SK-N-SH (cell line): Measurements from ENCODE around the gene CPA3. TPM values are rescaled to one million over a fixed set of nuclear protein-coding genes. Genes with fewer than 3 reads are reported as not detected.

Source experiments
- CTCF ChIA-PET: fragments of 300-600, 350-600 bp; formaldehyde crosslinking; extraction: SDS; loops from one replicate; lab custom pipeline; 2021; lab: Yijun Ruan, JAX
- POLR2A ChIA-PET: fragments of 350-600 bp; sonication (Branson Sonifier 250); formaldehyde crosslinking; extraction: SDS; loops from one replicate; lab custom pipeline; 2020; ENCODE audit warnings: antibody characterized with exemption, inconsistent platforms; lab: Yijun Ruan, JAX
- DNase-seq: peaks from one replicate; pipeline ENCODE4 v3.0.0; 2012
- H2AFZ ChIP-seq: fragments of 200-600 bp; sonication (generic); 2 replicates; pipeline ENCODE4 v1.8.1; 2016; ENCODE audit warnings: antibody characterized with exemption, mild to moderate bottlenecking, low read depth
- H3F3A ChIP-seq: fragments of 200-600 bp; sonication (generic); replicated peaks from 2 replicates; pipeline ENCODE3; 2016; ENCODE audit warnings: antibody characterized with exemption, mild to moderate bottlenecking; ENCODE audit not compliant: insufficient read depth
- H3K27ac ChIP-seq, 2 experiments: fragments of 200-500 bp in 1 of 2; fragments of 200-600 bp in 1 of 2; sonication (Bioruptor generic) in 1 of 2; sonication (generic), shearing (Covaris generic) in 1 of 2; 2 replicates each; pipeline versions ENCODE4 v1.5.1 to v1.6.1; 2014 to 2016; ENCODE audit warnings: low read depth in 2 of 2, inconsistent platforms in 1 of 2, low read length in 1 of 2, mild to moderate bottlenecking in 1 of 2, mixed read lengths in 1 of 2
- H3K27me3 ChIP-seq: fragments of 200-600 bp; sonication (generic), shearing (Covaris generic); 2 replicates; pipeline ENCODE4 v1.6.1; 2016; ENCODE audit warnings: mixed run types; ENCODE audit not compliant: insufficient read depth
- H3K36me3 ChIP-seq, 2 experiments: fragments of 200-500 bp in 1 of 2; fragments of 200-600 bp in 1 of 2; sonication (Bioruptor generic) in 1 of 2; sonication (generic) in 1 of 2; replicated peaks in 1 of 2; 2 replicates each; pipeline versions ENCODE3 to v1.5.1; 2014 to 2016; ENCODE audit warnings: low read length in 1 of 2, mild to moderate bottlenecking in 1 of 2; ENCODE audit not compliant: insufficient read depth in 2 of 2, control insufficient read depth in 1 of 2
- H3K4me1 ChIP-seq, 2 experiments: fragments of 200-500 bp in 1 of 2; fragments of 200-600 bp in 1 of 2; sonication (Bioruptor generic) in 1 of 2; sonication (generic), shearing (Covaris generic) in 1 of 2; 2 replicates each; pipeline versions ENCODE4 v1.5.1 to v1.6.1; 2014 to 2016; ENCODE audit warnings: low read depth in 1 of 2, low read length in 1 of 2, mixed run types in 1 of 2; ENCODE audit not compliant: insufficient read depth in 2 of 2, control insufficient read depth in 1 of 2
- H3K4me2 ChIP-seq: fragments of 200-600 bp; sonication (generic), shearing (Covaris generic); 2 replicates; pipeline ENCODE4 v1.6.1; 2017; ENCODE audit warnings: mixed run types
- H3K4me3 ChIP-seq, 2 experiments: fragments of 200-500 bp in 1 of 2; fragments of 200-600 bp in 1 of 2; sonication (Bioruptor generic) in 1 of 2; sonication (generic), shearing (Covaris generic) in 1 of 2; 2 replicates each; pipeline versions ENCODE4 v1.5.1 to v1.8.1; 2014 to 2016; ENCODE audit warnings: low read depth in 2 of 2, inconsistent platforms in 1 of 2, low read length in 1 of 2, mild to moderate bottlenecking in 1 of 2, mixed read lengths in 1 of 2, moderate library complexity in 1 of 2
- H3K79me2 ChIP-seq: fragments of 200-600 bp; sonication (generic); 2 replicates; pipeline ENCODE4 v1.8.1; 2017; ENCODE audit warnings: mild to moderate bottlenecking; ENCODE audit not compliant: insufficient read depth
- H3K9ac ChIP-seq: fragments of 200-600 bp; sonication (generic); 2 replicates; pipeline ENCODE4 v1.6.1; 2017; ENCODE audit warnings: mixed run types
- H3K9me2 ChIP-seq: fragments of 200-600 bp; sonication (generic); 2 replicates; pipeline ENCODE4 v1.6.1; 2017; ENCODE audit warnings: mixed run types
- H3K9me3 ChIP-seq: fragments of 200-600 bp; sonication (generic); 2 replicates; pipeline ENCODE4 v1.6.1; 2017; ENCODE audit warnings: mixed run types, mild to moderate bottlenecking, moderate library complexity
- H4K20me1 ChIP-seq: fragments of 200-600 bp; sonication (generic); 2 replicates; pipeline ENCODE4 v1.6.1; 2017; ENCODE audit warnings: mild to moderate bottlenecking, mixed run types; ENCODE audit not compliant: insufficient read depth
- ELF1 ChIP-seq: IDR thresholded peaks from 2 replicates; pipeline ENCODE4 v1.4.0; 2012
- EZH2phosphoT487 ChIP-seq: fragments of 200-600 bp; sonication (generic); IDR thresholded peaks from 2 replicates; pipeline ENCODE4 v1.6.1; 2017; ENCODE audit warnings: low read depth, mixed run types, mild to moderate bottlenecking, antibody characterized with exemption, moderate library complexity, borderline replicate concordance
- FOXM1 ChIP-seq: IDR thresholded peaks from 2 replicates; pipeline ENCODE4 v1.4.0; 2012; ENCODE audit warnings: low read depth, mild to moderate bottlenecking
- GABPA ChIP-seq: IDR thresholded peaks from 2 replicates; pipeline ENCODE4 v1.4.0; 2012; ENCODE audit warnings: low read depth, mild to moderate bottlenecking
- MAX ChIP-seq: IDR thresholded peaks from 2 replicates; pipeline ENCODE4 v1.4.0; 2012; ENCODE audit warnings: low read depth
- MXI1 ChIP-seq: IDR thresholded peaks from 2 replicates; pipeline ENCODE4 v1.6.1; 2012; ENCODE audit warnings: mild to moderate bottlenecking, low read depth, low read length, improper control_type of control experiment
- NRF1 ChIP-seq: IDR thresholded peaks from 2 replicates; pipeline ENCODE4 v1.6.1; 2012; ENCODE audit warnings: low read depth, mild to moderate bottlenecking, low read length
- PBX3 ChIP-seq: IDR thresholded peaks from 2 replicates; pipeline ENCODE4; 2012
- POLR2AphosphoS5 ChIP-seq: IDR thresholded peaks from 2 replicates; pipeline ENCODE4 v1.6.1; 2012; ENCODE audit warnings: low read depth, low read length
- RFX5 ChIP-seq: IDR thresholded peaks from 2 replicates; pipeline ENCODE4 v1.6.1; 2012; ENCODE audit warnings: mild to moderate bottlenecking, improper control_type of control experiment, low read length
- WGBS: methylation state at CpG from one replicate; pipeline ENCODE4 v1.1.6; 2017; ENCODE audit warnings: low lambda C conversion rate; 5-methylcytosine and 5-hydroxymethylcytosine counted together
- polyA plus RNA-seq, 3 experiments: library from polyadenylated mRNA; depleted of rRNA; stranded (reverse); fragments of >200 nt; gene quantifications; 2 replicates each; pipeline ENCODE4 v1.2.3, GENCODE V29; 2012
- TF ChIP-seq, protein P1 (sequence below): fragments of 200-600 bp; sonication (generic); IDR thresholded peaks from 2 replicates; pipeline ENCODE4 v1.6.1; 2017; ENCODE audit warnings: antibody characterized with exemption, mild to moderate bottlenecking, moderate library complexity
- TF ChIP-seq, protein P2 (sequence below): fragments of 150-350 bp; IDR thresholded peaks from 2 replicates; pipeline ENCODE4 v1.6.1; 2017; ENCODE audit warnings: antibody characterized with exemption, low read length, low read depth, borderline replicate concordance
- TF ChIP-seq, protein P3 (sequence below): IDR thresholded peaks from 2 replicates; pipeline ENCODE4 v1.4.0; 2012; ENCODE audit warnings: low read depth, borderline replicate concordance

The CPA3 gene
- polyA plus RNA-seq, 1 of the 3 experiments (the other 2 are of a cell fraction) = not detected

- TF ChIP-seq, protein P1, sequence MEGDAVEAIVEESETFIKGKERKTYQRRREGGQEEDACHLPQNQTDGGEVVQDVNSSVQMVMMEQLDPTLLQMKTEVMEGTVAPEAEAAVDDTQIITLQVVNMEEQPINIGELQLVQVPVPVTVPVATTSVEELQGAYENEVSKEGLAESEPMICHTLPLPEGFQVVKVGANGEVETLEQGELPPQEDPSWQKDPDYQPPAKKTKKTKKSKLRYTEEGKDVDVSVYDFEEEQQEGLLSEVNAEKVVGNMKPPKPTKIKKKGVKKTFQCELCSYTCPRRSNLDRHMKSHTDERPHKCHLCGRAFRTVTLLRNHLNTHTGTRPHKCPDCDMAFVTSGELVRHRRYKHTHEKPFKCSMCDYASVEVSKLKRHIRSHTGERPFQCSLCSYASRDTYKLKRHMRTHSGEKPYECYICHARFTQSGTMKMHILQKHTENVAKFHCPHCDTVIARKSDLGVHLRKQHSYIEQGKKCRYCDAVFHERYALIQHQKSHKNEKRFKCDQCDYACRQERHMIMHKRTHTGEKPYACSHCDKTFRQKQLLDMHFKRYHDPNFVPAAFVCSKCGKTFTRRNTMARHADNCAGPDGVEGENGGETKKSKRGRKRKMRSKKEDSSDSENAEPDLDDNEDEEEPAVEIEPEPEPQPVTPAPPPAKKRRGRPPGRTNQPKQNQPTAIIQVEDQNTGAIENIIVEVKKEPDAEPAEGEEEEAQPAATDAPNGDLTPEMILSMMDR = no peak
- no peak for TF ChIP-seq POLR2AphosphoS5
- no peak for TF ChIP-seq MAX
- no peak for TF ChIP-seq FOXM1
- no peak for TF ChIP-seq NRF1
- TF ChIP-seq, protein P2, sequence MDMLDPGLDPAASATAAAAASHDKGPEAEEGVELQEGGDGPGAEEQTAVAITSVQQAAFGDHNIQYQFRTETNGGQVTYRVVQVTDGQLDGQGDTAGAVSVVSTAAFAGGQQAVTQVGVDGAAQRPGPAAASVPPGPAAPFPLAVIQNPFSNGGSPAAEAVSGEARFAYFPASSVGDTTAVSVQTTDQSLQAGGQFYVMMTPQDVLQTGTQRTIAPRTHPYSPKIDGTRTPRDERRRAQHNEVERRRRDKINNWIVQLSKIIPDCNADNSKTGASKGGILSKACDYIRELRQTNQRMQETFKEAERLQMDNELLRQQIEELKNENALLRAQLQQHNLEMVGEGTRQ = no peak
- no peak for TF ChIP-seq GABPA
- no peak for TF ChIP-seq RFX5
- TF ChIP-seq, protein P3, sequence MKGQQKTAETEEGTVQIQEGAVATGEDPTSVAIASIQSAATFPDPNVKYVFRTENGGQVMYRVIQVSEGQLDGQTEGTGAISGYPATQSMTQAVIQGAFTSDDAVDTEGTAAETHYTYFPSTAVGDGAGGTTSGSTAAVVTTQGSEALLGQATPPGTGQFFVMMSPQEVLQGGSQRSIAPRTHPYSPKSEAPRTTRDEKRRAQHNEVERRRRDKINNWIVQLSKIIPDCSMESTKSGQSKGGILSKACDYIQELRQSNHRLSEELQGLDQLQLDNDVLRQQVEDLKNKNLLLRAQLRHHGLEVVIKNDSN = no peak
- TF ChIP-seq ELF1 = no peak
- TF ChIP-seq EZH2phosphoT487 = no peak
- no peak for TF ChIP-seq MXI1
Measured at GRCh38 chr3:148932972-148933371, 67.9 kb downstream of the CPA3 start (continued).

GRCh38 chr3:148937467-148938255 lies 72.6 kb downstream of the CPA3 start:
- no peak for TF ChIP-seq PBX3
- TF ChIP-seq GABPA = no peak
- POLR2A ChIA-PET = no interaction called here
- 72% methylated on average over 10 of the region's 10 CpGs for WGBS

More at GRCh38 chr3:148937467-148938255, 72.6 kb downstream of the CPA3 start:
- no peaks in the 10 kb centered on the region for H3K9me3 ChIP-seq
- no peak for DNase-seq
- H4K20me1 ChIP-seq = no peaks in the 10 kb centered on the region
- no peak overlapping the region for H3K4me3 ChIP-seq
- H3K4me1 ChIP-seq = no peaks in the 10 kb centered on the region
- no peaks in the 10 kb centered on the region for H3F3A ChIP-seq
- H3K9ac ChIP-seq = no peak overlapping the region
- CTCF ChIA-PET = interaction anchor here (1.0 kb wide), 1 partner anchor 76 kb away, joined by 3 read pairs; no protein-coding TSS in a partner anchor
- no peak overlapping the region for H3K27ac ChIP-seq
- no peaks in the 10 kb centered on the region for H3K79me2 ChIP-seq
- no peak overlapping the region for H2AFZ ChIP-seq
- H3K4me2 ChIP-seq = no peak overlapping the region
- H3K9me2 ChIP-seq = no peaks in the 10 kb centered on the region
- no peaks in the 10 kb centered on the region for H3K27me3 ChIP-seq
- no peaks in the 10 kb centered on the region for H3K36me3 ChIP-seq
